HG03378 (cell line): ENCODE measurements around the gene PLD6.
"Not testable (repeated sequence)": the region's sequence is repeated elsewhere in the genome, so short reads cannot be mapped to it uniquely, and the experiment has no call there.

ENCODE experiments used
- ATAC-seq: cut with Tn5 transposase; IDR thresholded peaks from one replicate; pipeline ENCODE4 v1.9.1; 2021; ENCODE audit warnings: mild to moderate bottlenecking, moderate library complexity; ENCODE audit not compliant: unreplicated experiment

The PLD6 gene

GRCh38 chr17:17159571-17159970 lies 46.6 kb downstream of the PLD6 start:
- no peak for ATAC-seq

GRCh38 chr17:17158506-17158905 lies 47.6 kb downstream of the PLD6 start:
- not testable (repeated sequence) for ATAC-seq

GRCh38 chr17:17157041-17157440 lies 49.1 kb downstream of the PLD6 start:
- ATAC-seq = no peak

- ATAC-seq = no peak
Measured at GRCh38 chr17:17156511-17156910, 49.6 kb downstream of the PLD6 start.

- ATAC-seq = no peak
Measured at GRCh38 chr17:17156107-17156506, 50.0 kb downstream of the PLD6 start.

GRCh38 chr17:17155568-17155967 lies 50.6 kb downstream of the PLD6 start:
- ATAC-seq = no peak

- ATAC-seq = no peak
Measured at GRCh38 chr17:17154981-17155380, 51.2 kb downstream of the PLD6 start.

GRCh38 chr17:17154556-17154955 lies 51.6 kb downstream of the PLD6 start:
- ATAC-seq = no peak

GRCh38 chr17:17153709-17154108 lies 52.4 kb downstream of the PLD6 start:
- ATAC-seq = no peak

GRCh38 chr17:17153071-17153470 lies 53.1 kb downstream of the PLD6 start:
- ATAC-seq = no peak

GRCh38 chr17:17152385-17152784 lies 53.7 kb downstream of the PLD6 start:
- no peak for ATAC-seq

GRCh38 chr17:17151962-17152361 lies 54.2 kb downstream of the PLD6 start:
- ATAC-seq = no peak

- no peak for ATAC-seq
Measured at GRCh38 chr17:17151541-17151940, 54.6 kb downstream of the PLD6 start.

GRCh38 chr17:17151055-17151454 lies 55.1 kb downstream of the PLD6 start:
- ATAC-seq = no peak
